GM19397 (cell line): ENCODE data around the gene BTBD19.
"Not testable (repeated sequence)": the region's sequence is repeated elsewhere in the genome, so short reads cannot be mapped to it uniquely, and the experiment has no call there.

ENCODE experiments used
- ATAC-seq: cut with Tn5 transposase; IDR thresholded peaks from one replicate; pipeline ENCODE4 v1.9.1; 2021; ENCODE audit warnings: mild to moderate bottlenecking, moderate library complexity; ENCODE audit not compliant: unreplicated experiment

BTBD19 gene, protein sequence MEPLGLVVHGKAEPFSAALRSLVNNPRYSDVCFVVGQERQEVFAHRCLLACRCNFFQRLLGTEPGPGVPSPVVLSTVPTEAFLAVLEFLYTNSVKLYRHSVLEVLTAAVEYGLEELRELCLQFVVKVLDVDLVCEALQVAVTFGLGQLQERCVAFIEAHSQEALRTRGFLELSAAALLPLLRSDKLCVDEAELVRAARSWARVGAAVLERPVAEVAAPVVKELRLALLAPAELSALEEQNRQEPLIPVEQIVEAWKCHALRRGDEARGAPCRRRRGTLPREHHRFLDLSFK

DNA sequence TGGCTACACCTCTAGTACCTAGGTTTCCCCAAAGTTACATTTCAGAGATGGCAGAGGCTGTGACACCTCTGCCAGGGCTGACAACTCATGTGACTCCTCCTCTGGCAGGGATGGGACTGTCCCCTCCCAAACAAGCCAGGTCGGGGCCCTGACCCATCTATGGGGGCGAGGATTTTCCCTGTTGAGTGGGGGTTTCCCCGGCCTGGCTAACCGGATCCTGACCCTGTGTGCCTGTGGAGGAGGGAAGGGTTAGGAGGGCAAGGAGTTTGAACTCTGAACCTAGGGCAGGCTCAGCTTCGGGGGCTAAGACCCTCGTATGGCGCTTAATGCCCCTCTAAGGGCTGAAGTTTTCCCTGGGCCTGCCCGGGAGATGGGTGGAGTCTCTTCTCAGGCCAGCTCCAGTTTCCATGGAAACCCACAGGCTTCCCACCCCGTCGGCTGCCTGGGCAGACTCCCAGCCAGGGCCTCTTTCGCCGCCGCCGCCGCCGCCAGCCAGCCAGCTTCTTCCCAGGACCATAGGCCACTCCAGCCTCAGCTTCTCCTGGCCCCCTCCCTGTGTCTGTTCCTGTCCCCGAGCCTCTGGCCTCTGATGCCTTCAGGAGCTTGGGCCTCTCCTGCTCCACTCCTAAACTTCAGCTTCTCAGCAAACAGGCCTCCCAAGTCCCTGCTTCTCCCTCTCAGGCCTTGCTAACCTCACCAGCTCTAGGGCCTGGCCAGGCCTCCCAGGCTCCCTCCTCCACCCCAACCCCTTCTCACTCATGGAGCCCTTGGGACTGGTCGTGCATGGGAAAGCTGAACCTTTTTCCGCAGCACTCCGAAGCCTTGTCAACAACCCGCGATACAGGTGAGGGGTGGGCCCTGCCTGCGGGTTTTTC, at the start of gene BTBD19:
BTBD19 (plus strand) TSS at position 461 of the 875 bp plus-strand sequence; CDS start at position 759, 298 bp downstream.
- no peak for ATAC-seq

DNA sequence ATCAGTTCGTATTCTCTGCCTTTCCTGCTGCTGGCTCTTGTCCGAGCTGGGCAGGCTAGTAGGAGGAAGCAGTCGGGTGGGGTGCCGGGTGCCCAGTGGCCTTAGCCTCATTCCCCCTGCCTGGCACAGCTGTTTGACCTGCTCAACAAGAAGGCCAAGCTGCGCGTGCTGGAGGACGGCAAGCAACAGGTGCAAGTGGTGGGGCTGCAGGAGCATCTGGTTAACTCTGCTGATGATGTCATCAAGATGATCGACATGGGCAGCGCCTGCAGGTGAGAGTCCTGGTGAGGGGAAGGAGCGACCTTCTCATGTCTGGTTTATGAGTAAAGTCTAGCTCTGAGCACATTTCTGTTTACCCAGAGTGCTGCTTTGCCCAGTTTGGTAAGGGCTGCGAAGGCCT, 49.2 kb upstream of the BTBD19 start:
- ATAC-seq = no peak

DNA sequence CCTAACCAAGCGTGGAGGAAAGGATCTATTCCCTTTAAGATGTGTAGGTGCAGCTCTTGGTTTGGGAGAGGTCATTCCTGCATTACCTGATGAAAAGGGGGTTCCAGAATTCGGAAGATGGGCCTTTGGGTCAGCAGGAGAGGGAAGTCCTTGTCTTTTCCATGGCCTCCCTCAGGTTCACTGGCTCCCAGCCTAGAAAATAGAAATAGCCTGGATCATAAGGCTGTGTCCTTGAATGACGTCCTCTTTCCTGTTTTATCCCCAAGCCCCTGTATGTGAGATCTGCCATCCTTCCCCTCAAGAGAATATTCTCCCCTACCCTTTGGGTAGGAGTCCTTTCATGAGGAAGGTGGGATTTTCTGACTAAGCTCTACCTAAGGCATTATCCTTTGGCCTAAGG, 47.4 kb upstream of the BTBD19 start:
- ATAC-seq = no peak

DNA sequence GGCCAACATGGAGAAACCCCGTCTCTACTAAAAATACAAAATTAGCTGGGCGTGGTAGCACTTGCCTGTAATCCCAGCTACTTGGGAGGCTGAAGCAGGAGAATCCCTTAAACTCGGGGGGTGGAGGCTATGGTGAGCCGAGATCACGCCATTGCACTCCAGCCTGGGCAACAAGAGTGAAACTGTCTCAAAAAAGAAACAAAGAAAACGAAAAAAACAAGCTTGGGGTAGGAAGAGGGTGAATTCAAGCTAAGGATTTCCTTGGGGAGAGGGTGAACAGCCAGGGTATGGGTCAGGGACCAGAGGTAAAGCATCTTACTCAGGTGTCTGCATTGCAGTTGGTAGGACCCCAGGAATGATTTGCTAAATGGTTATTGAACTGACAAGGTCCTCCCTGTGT, 41.9 kb upstream of the BTBD19 start:
- not testable (repeated sequence) for ATAC-seq

DNA sequence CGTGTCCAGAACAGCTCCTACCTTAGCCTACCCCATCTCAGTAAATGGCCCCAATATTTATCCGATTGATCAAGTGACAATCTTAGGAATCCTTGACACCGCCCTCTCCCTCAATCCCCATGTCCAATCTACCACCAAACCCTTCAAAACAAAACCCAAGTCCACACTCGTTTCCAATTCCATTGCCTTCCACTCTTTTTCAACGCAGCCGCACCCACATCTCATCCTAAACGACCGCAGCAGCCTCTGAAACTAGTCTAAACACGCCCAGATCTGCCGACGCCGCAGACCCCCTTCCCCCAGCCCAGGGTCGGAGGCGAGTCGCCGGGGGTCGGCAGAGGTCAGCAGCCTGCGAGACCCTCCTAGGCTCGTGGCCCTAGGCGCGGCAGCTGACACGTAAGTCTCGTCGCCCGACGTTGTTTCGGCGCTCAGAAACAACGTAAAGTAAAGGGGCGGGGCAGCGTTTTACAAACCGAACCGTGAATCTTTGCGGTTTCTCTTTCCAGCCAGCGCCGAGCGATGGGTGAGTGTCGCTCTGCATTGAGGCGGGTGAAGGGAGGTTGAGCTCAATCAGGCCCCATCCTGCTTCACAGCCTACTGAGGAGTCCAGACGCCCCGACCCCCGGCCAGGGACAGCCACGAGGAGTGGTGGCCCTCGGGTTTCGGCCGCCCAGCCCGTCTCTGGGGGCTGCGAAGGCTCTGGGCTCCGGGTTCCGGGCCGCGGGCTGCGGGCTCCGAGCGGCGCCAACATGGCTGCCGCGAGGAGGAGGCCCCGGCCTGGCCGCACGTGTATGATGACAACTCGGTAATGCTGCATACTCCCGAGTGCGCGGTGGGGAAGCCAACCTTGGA, 33.0 kb upstream of the BTBD19 start, which contains the start of gene RPS8:
RPS8 (plus strand) TSS at position 463 of the 852 bp plus-strand sequence; CDS start at position 520, 57 bp downstream.
- ATAC-seq = peak; percentile 77

DNA sequence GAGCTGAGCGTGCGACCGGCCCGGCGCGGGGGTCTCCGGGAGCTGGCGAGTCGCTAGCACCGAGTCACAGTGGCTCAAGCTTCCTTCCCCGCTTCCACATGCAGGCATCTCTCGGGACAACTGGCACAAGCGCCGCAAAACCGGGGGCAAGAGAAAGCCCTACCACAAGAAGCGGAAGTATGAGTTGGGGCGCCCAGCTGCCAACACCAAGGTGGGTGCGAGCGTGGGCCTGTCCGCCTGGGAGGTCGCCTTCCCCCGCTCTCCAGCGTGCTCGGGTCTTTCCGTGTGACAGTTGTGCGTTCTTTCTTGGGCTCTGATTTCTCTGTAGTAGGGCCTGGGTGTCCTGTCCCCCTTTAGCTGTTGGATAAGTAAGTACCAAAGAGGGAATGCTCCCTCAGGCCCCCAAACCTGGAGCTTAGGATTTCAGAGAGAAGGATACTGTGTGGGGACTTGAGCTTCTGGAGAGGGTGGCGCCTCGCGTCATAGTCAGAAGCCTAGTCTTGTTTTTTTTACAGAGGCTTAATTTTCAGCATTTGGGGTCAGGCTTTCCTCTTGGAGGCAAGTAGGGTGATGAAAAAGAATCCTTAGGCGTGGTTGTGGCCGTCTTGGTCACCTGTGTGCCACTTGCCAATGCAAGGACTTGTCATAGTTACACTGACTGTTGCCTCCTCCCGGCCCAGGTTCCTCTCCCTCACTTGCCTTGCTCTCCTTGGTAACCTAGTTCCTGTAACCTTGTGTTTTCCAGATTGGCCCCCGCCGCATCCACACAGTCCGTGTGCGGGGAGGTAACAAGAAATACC, 32.2 kb upstream of the BTBD19 start:
- peak; percentile 14 for ATAC-seq

DNA sequence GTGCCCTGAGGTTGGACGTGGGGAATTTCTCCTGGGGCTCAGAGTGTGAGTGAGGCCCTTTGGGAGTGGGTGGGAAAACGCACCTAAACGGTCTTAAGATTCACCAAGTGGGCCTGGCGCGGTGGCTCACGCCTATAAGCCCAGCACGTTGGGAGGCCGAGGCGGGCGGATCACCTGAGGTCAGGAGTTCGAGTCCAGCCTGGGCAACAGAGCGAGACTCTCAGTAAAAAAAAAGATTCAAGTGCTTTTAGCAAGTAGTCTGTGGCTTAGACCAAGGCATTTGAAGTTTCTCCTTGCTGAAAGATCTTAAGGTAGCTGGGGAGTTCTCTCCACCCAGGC, 31.6 kb upstream of the BTBD19 start:
- ATAC-seq = no peak

DNA sequence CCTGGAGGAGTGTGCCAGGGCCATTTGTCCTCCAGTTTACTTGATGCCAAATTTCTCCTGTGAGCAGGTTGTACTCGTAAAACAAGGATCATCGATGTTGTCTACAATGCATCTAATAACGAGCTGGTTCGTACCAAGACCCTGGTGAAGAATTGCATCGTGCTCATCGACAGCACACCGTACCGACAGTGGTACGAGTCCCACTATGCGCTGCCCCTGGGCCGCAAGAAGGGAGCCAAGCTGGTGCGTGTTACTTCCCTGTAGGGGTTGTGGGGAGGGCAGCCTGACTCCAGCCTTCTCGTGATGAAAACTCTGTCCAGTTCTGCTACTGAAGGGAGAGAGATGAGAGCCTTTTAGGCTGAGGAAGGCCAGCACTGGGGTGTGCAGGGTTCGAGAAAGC, 30.8 kb upstream of the BTBD19 start:
- no peak for ATAC-seq

DNA sequence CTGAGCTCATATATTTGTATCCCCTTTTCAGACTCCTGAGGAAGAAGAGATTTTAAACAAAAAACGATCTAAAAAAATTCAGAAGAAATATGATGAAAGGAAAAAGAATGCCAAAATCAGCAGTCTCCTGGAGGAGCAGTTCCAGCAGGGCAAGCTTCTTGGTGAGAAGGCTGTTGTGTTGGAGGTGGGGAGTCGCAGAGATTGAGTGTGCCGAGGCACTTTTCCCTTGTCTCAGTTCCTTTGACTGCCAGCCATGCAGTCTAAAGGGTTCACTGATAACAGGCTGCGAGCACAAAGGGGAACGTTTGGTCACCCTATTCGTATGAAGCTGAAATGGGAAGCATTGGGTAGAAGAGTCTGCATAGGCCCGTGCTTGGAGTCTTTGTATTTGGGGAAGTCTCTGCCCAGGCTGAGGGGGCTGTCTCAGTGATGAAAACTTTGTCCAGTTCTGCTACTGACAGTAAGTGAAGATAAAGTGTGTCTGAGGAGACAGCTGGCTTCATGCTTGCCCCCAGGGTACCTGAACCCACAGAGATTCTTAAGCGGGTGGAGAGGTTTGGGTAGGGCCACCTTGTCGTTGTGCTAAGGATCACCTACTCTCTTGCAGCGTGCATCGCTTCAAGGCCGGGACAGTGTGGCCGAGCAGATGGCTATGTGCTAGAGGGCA, 30.2 kb upstream of the BTBD19 start:
- no peak for ATAC-seq

DNA sequence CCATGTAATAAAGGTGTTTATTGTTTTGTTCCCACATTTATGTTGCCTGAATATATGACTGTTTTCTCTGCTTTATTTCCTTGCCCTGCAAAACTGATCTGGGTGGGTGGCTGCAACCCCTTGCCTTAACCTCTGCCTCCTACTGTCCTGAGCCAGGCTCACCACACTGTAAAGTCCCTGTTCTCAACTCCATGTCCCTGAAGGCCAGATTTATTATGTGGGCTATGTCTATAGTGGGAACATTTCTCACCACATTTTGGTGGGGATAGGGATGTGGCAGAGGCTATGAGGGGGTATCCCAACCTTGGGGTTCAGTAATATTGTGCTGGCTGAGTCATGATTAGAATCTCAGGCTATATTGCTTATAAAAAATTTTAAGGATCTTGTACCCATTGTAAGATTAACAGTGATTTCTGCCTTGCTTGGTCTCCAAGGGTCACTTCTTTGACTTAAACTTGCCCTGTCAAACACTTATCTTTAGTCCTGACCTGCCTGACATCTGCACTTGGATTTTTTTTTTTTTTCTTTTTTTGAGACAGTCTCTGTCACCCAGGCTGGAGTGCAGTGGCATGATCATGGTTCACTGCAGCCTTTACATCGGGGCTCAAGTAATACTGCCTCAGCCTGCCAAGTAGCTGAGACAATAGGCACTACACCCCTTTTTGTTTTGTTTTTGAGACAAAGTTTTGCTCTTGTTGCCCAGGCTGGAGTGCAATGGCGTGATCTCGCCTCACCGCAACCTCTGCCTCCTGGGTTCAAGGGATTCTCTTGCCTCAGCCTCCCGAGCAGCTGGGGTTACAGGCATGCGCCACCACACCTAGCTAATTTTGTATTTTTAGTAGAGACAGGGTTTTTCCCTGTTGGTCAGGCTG, 29.4 kb upstream of the BTBD19 start:
- ATAC-seq = no peak

DNA sequence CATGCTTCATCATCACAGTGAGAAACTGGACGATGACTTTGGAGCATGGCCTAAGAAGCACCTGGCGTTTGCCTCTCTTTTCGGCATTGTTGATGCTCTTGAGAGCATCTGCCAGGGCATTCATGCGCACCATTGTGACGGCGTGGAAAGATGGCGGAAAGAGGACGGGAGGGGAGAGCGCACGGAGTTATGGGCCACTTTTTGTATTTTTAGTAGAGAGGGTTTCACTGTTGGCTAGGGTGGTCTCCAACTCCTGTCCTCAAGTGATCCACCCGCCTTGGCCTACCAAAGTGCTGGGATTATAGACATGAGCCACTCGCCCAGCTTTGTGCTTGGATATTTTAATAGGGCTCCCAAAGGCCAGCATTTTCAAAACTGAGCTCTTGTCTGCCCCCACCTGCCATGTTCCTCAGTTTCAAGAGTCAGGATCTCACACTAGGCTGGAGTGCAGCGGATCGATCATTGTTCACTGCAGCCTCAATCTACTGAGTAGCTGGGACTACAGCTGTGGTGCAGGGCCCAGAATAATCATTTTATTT, 27.7 kb upstream of the BTBD19 start:
- no peak for ATAC-seq

DNA sequence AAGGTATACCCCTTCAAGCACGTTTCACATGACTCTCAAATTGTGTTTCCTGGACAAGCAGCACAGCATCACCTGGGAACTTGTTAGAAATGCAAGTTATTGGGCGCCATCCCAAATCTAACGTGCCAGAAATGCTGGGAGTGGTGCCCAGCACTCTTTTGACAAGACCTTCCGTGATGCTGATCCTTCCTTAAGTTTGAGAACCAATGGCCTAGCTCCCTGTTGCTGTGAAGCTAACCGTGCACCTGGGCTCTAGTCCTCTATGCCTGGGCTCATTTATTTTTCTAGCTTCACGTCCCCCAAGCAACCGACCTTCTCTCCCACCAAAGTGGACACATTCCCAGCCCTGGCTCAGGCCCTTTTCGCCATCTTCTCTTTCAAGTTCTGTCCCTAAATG, 24.6 kb upstream of the BTBD19 start:
- ATAC-seq = no peak

DNA sequence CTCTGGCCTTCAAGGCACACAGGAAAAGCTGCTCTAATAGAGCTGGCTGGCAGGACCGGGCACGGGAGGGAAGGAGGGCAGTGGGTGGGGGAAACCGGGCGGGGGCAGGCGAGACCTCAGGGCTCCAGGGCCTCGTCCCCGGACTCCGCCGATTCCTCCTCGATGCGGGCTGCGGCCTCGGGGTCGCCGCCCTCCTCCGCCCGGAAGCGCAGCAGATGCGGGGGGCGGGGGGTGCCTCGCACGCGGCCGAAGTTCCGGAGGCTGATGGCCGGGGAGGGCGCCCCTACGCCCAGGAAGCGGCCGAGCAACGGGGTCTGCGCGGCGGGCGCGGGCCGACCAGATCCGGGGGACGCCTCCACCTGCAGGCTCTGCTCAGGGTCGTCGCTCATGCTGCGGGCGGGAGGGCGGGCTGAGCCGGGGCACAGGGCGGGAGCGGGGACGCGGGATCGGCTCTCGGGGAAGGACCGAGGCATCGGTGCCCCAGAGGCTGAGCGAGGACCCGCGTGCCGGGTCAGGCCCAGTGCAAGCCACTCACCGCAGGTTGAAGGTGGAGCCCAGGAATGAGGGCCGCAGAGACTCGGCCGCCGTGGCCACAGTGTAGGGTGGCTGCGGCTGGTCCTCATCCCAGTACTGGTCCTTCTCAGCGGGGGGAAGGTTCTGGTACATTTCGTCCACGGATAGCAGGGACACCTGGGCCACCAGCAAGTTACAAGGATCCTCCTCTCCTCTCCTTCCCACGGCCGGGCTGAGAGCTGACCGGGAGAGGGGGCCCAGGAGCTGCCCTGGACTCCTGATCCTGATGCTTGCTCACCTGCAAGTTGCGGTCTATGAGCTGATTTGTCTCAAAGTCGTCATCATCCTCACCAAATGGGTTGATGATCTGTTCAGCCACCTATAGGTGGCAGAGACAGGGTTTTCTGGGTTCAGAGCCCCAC, 24.0 kb upstream of the BTBD19 start:
- no peak for ATAC-seq

DNA sequence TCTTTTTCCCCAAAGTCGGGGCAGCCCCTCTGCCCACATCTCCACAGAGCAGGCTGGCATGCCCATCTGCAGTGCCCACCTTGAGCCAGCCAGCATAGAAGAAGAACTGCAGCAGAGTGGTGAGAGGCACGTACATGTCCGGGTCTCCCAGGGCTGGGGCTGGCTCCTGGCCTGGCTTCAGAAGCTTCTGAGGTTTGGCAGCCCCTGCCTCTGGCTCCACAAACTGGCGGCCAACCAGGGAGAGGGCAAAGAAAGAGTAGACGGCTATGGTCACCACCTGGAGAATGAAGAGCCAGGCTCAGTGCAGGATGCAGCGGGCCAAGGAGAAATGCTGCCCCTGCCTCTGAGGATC, 23.3 kb upstream of the BTBD19 start:
- ATAC-seq = no peak

DNA sequence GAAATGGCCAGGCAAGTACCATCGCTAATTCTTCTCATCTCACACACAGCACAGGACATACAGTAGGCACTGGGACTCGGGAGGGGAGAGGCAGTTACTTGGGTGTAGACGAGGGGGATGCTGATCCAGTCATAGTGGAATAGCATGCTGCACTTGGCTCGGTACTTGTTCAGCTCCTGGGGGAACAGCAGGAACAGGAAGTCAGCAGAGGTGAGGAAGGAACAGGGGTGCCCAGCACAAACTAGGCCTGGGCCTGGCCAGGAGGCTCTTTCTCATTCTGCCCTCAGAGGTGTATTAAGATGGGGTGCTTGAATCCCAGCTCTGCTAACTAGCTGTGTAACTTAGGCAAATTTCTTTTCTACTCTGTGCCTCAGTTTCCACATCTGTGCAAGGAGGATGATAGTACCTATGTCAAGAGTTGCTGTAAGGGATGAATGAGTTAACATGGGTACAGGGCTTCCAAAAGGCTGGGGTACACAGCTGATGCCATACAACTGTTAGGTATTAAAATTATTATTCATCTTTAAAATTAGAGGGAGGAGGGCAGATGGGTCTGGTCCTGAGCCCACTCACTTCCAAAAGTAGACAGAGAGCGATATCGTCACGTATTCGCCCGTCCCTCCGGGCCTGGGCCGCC, 22.7 kb upstream of the BTBD19 start:
- no peak for ATAC-seq

DNA sequence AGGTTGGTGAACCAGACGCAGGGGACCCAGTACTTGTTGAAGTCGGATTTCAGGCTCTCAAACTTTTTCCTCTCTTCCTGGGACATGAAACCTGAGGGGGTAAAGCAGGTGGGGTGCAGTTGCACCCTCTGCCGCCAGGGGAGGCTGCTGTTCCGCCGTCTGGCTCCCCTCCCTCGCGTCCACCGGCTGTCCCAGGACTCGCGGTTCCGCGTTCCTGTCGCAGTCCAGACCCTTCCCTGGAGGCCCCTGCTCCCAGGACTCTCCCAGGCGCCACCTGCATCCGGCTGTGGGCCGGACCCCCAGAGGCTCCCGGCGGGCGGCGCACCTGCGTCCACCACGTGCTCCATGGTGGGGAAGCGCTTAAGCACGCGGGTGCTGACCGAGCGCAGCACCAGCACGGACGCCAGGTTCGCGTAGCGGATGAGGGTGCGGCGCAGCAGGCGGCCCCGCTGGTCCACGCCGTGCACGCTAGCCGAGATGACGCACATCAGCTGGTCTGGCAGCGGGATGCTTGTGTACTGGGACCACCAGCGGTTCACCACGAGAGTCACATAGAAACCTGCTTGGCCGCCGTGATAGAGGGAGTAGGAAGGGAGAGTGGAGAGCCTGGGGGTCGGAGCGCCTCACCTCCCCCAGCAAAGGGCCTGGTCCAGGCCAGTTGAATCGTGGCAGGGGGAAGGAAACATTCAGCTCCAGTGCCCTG, 22.0 kb upstream of the BTBD19 start:
- ATAC-seq = no peak
